Spleen (tissue), 7 donors: ENCODE results near the gene KRTAP10-1.
"Not testable (repeated sequence)": the region's sequence is repeated elsewhere in the genome, so short reads cannot be mapped to it uniquely, and the experiment has no call there.

ENCODE experiments used
- CTCF ChIP-seq, 11 experiments: fragments of 200-600 bp in 7 of 11; fragments of 450-650 bp in 4 of 11; sonication (generic) in 4 of 11; IDR thresholded peaks in 8 of 11; conservative IDR thresholded peaks in 3 of 11; 1 replicate in 7 of 11; 2 replicates in 4 of 11; pipeline versions ENCODE4 v1.4.0 to v1.8.0; 2016 to 2021; ENCODE audit warnings: antibody characterized with exemption in 11 of 11, inconsistent platforms in 4 of 11, mild to moderate bottlenecking in 1 of 11
- POLR2AphosphoS5 ChIP-seq, 3 donors: sonication (generic); formaldehyde crosslinking; IDR thresholded peaks; one replicate each; pipeline ENCODE4 v1.5.1; 2017; ENCODE audit warnings: antibody characterized with exemption in 3 of 3
- donor health status: DM: no; HTN: no; CAD: no; lungs with moderate emphysema.
- donor health status: DM: no; HTN: no; CAD: no.
- donor health status: DM: no; HTN: no; CAD: no.

GRCh38 chr21:44558329-44558675 lies 18.3 kb upstream of the KRTAP10-1 start:
- not testable (repeated sequence) for TF ChIP-seq CTCF (IDR thresholded peaks at IDR 0.05 in 8 of 11, conservative IDR thresholded peaks at IDR 0.05 in 3 of 11); POLR2AphosphoS5 (IDR thresholded peaks at IDR 0.05)
